ENCODE results near the gene NFAM1. TPM values are rescaled to one million over a fixed set of nuclear protein-coding genes. Genes with fewer than 3 reads are reported as not detected.

Gene NFAM1
- total RNA-seq, 2 donors from 2014 or later, result 0.74 to 3.5 TPM

GRCh38 chr22:42434748-42435425 is 2.7 kb upstream of the NFAM1 start:
- H3K4me1 ChIP-seq, result peaks cover 0 to 20% of the 10 kb centered on the region in 2 donors
- H3K4me3 ChIP-seq, result no peak overlapping the region
- TF ChIP-seq CTCF (IDR thresholded peaks at IDR 0.05), result no peak
- no peaks in the 10 kb centered on the region for H3K27me3 ChIP-seq
- no peaks in the 10 kb centered on the region for H3K36me3 ChIP-seq
- no peak overlapping the region for H3K27ac ChIP-seq
- no peak for DNase-seq (ENCODE audit: low spot score)
- no peaks in the 10 kb centered on the region for H3K9me3 ChIP-seq

- DNase-seq (ENCODE audit: low spot score), result no peak
- no peak for TF ChIP-seq CTCF (IDR thresholded peaks at IDR 0.05)
- no peaks in the 10 kb centered on the region for H3K36me3 ChIP-seq
- H3K27ac ChIP-seq, result no peak overlapping the region
- no peak overlapping the region for H3K4me3 ChIP-seq
- H3K9me3 ChIP-seq, result no peaks in the 10 kb centered on the region
- no peaks in the 10 kb centered on the region for H3K27me3 ChIP-seq
- H3K4me1 ChIP-seq, result peaks cover 0 to 20% of the 10 kb centered on the region in 2 donors
Measured at GRCh38 chr22:42433754-42434682, 1.8 kb upstream of the NFAM1 start.

GRCh38 chr22:42432818-42433217 is 615 bp upstream of the NFAM1 start:
- no peak for TF ChIP-seq CTCF (IDR thresholded peaks at IDR 0.05)
- no peaks in the 10 kb centered on the region for H3K36me3 ChIP-seq
- H3K27ac ChIP-seq, result no peak overlapping the region
- no peaks in the 10 kb centered on the region for H3K27me3 ChIP-seq
- no peaks in the 10 kb centered on the region for H3K9me3 ChIP-seq
- no peak for DNase-seq (ENCODE audit: low spot score)
- peaks cover 0 to 16% of the 10 kb centered on the region in 2 donors for H3K4me1 ChIP-seq
- H3K4me3 ChIP-seq, result no peak overlapping the region

GRCh38 chr22:42431401-42432019 is 693 bp downstream of the NFAM1 start:
- peaks cover 0 to 9% of the 10 kb centered on the region in 2 donors for H3K4me1 ChIP-seq
- H3K4me3 ChIP-seq, result peak overlapping the region in 1 of 2 donors; percentile 18
- TF ChIP-seq CTCF (IDR thresholded peaks at IDR 0.05), result no peak
- DNase-seq (ENCODE audit: low spot score), result no peak
- H3K9me3 ChIP-seq, result no peaks in the 10 kb centered on the region
- H3K27ac ChIP-seq, result no peak overlapping the region
- H3K36me3 ChIP-seq, result no peaks in the 10 kb centered on the region
- H3K27me3 ChIP-seq, result no peaks in the 10 kb centered on the region

DNA sequence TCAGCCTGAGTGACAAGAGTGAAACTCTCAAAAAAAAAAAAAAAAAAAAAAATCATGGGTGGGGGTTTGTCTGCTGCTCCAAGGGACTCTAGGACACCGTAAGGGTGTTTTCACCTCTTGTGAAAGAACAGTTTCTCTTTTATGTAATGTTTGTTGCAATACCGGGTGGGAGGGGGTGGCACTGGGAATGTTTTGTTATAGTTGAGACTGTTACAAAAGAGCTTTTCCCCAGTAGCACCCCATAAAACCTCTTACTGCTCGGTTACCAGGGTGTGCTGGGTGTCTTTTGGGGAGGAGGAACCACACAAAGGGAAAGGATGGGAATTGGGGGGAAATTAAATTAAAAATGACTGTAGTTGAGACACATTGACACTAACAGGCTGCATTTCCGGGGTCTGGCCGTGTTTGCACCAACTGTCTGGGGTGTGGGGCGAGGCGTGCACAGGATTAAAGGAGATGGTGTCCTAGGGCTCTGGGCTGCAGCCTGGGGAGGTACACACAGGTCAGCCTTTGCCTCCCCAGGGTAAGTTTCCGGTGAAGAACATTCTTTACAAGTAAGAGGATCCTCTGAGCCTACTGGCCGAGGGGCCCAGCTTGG is 1.6 kb downstream of the NFAM1 start:
- Histone ChIP-seq H3K4me3 (no peak overlapping the region), H3K27ac (no peak overlapping the region), H3K9me3 (no peaks in the 10 kb centered on the region), H3K36me3 (no peaks in the 10 kb centered on the region), H3K4me1 (peaks cover 0 to 9% of the 10 kb centered on the region in 2 donors), H3K27me3 (no peaks in the 10 kb centered on the region)
- no peak for TF ChIP-seq CTCF (IDR thresholded peaks at IDR 0.05)
- DNase-seq (ENCODE audit: low spot score), result no peak
